ENCODE data around the gene HDGF.
"Not testable (repeated sequence)": the region's sequence is repeated elsewhere in the genome, so short reads cannot be mapped to it uniquely, and the experiment has no call there.

The HDGF gene

GRCh38 chr1:156766298-156767100, 15.0 kb upstream of the HDGF start:
- no peak for FAIRE-seq

GRCh38 chr1:156765666-156766065, 14.2 kb upstream of the HDGF start:
- no peak for FAIRE-seq

GRCh38 chr1:156765136-156765535, 13.7 kb upstream of the HDGF start:
- not testable (repeated sequence) for FAIRE-seq

- FAIRE-seq = no peak
Measured at GRCh38 chr1:156760796-156761104, 9.3 kb upstream of the HDGF start.

- no peak for FAIRE-seq
Measured at GRCh38 chr1:156760092-156760795, 8.8 kb upstream of the HDGF start.

GRCh38 chr1:156757572-156758253, 6.2 kb upstream of the HDGF start:
- FAIRE-seq = not testable (repeated sequence)

- no peak for FAIRE-seq
Measured at GRCh38 chr1:156756355-156756754, 4.9 kb upstream of the HDGF start.

GRCh38 chr1:156755527-156755950, 4.1 kb upstream of the HDGF start:
- FAIRE-seq = no peak

- no peak for FAIRE-seq
Measured at GRCh38 chr1:156754219-156754618, 2.7 kb upstream of the HDGF start.

GRCh38 chr1:156752843-156753482, 1.5 kb upstream of the HDGF start:
- no peak for FAIRE-seq

- FAIRE-seq = no peak
Measured at GRCh38 chr1:156751757-156752481, 444 bp upstream of the HDGF start.

GRCh38 chr1:156750711-156751450, 594 bp downstream of the HDGF start:
- FAIRE-seq = no peak

- FAIRE-seq = no peak
Measured at GRCh38 chr1:156750191-156750672, 1.2 kb downstream of the HDGF start.

GRCh38 chr1:156749419-156750118, 1.9 kb downstream of the HDGF start:
- FAIRE-seq = no peak

- no peak for FAIRE-seq
Measured at GRCh38 chr1:156748670-156749418, 2.6 kb downstream of the HDGF start.

- no peak for FAIRE-seq
Measured at GRCh38 chr1:156747742-156748669, 3.5 kb downstream of the HDGF start.

GRCh38 chr1:156746728-156747631, 4.5 kb downstream of the HDGF start:
- FAIRE-seq = no peak

GRCh38 chr1:156746406-156746727, 5.1 kb downstream of the HDGF start:
- FAIRE-seq = no peak

Data from colon (tissue), 2 donors.